Ovary (tissue), 3 donors: Measurements from ENCODE around the gene CSMD2.

Experiments
- CTCF ChIP-seq, 3 donors: fragments of 450-650 bp in 2 of 3; fragments of 200-600 bp in 1 of 3; IDR thresholded peaks; one replicate each; pipeline versions ENCODE4 v1.5.1 to v1.8.0; 2016 to 2022; ENCODE audit warnings: antibody characterized with exemption in 3 of 3, mild to moderate bottlenecking in 1 of 3
- EP300 ChIP-seq: sonication (generic); formaldehyde crosslinking; IDR thresholded peaks from one replicate; pipeline ENCODE4 v1.6.1; 2017; ENCODE audit warnings: antibody characterized with exemption
- POLR2A ChIP-seq: fragments of 450-650 bp; IDR thresholded peaks from one replicate; pipeline ENCODE4 v1.6.1; 2017; ENCODE audit warnings: antibody characterized with exemption, mild to moderate bottlenecking, moderate library complexity
- donor health status: DM: no; HTN: no; CAD: no.

- TF ChIP-seq POLR2A = no peak
- TF ChIP-seq CTCF (IDR thresholded peaks at IDR 0.05) = peak; percentile 40 to 62 (median 53)
- TF ChIP-seq EP300 = no peak
Measured at GRCh38 chr1:33633019-33633801, 531.8 kb downstream of the CSMD2 start.
